Keratinocyte (primary cell): Measurements from ENCODE around the gene PIGT.

Experiments used
- CTCF ChIP-seq, 3 experiments: IDR thresholded peaks in 1 of 3; conservative IDR thresholded peaks in 1 of 3; optimal IDR thresholded peaks in 1 of 3; 2 replicates in 2 of 3; 3 replicates in 1 of 3; pipeline versions ENCODE3 to v1.5.1; 2011; ENCODE audit warnings: low read length in 3 of 3, mild to moderate bottlenecking in 3 of 3, moderate library complexity in 2 of 3, control low read depth in 1 of 3, inconsistent platforms in 1 of 3; ENCODE audit not compliant: insufficient read depth in 2 of 3; ENCODE audit errors: extremely low read depth in 1 of 3
- EZH2 ChIP-seq: IDR thresholded peaks from one replicate; pipeline ENCODE4 v1.6.1; 2012; ENCODE audit warnings: inconsistent platforms, mild to moderate bottlenecking, low read length, moderate library complexity

- TF ChIP-seq CTCF (optimal IDR thresholded peaks at IDR 0.05 in 1 of 3, IDR thresholded peaks at IDR 0.05 in 1 of 3, conservative IDR thresholded peaks at IDR 0.05 in 1 of 3; ENCODE audit: extremely low read depth in 1 of 3, insufficient read depth in 2 of 3, low read length in 3 of 3) (peak; percentile 93 to 97 (median 96)), EZH2 (no peak)
Observed at GRCh38 chr20:45436732-45437485, 21.0 kb downstream of the PIGT start.
